ENCODE results near the gene SYNGR2.

Gene SYNGR2

GRCh38 chr17:78143214-78144146 lies 24.9 kb upstream of the SYNGR2 start:
- peaks cover 69 to 98% of the 10 kb centered on the region in 2 donors for H3K4me1 Mint-ChIP-seq
- peak overlapping the region; percentile 37 to 68 for H3K4me3 Mint-ChIP-seq
- DNase-seq, result no peak
- H3K36me3 Mint-ChIP-seq, result peaks cover 41 to 48% of the 10 kb centered on the region in 2 donors
- peak overlapping the region; percentile 98 for H3K27ac Mint-ChIP-seq
- no peaks in the 10 kb centered on the region for H3K27me3 Mint-ChIP-seq
- H3K9me3 Mint-ChIP-seq, result peaks cover under 1 to 2% of the 10 kb centered on the region in 2 donors
- ATAC-seq (replicated peaks), result no peak

GRCh38 chr17:78144147-78144719 lies 24.1 kb upstream of the SYNGR2 start:
- peak; percentile 3 to 4 for ATAC-seq (replicated peaks)
- H3K27ac Mint-ChIP-seq, result peak overlapping the region; percentile 98
- peaks cover 3 to 5% of the 10 kb centered on the region in 2 donors for H3K9me3 Mint-ChIP-seq
- no peaks in the 10 kb centered on the region for H3K27me3 Mint-ChIP-seq
- H3K4me1 Mint-ChIP-seq, result peaks cover 65 to 96% of the 10 kb centered on the region in 2 donors
- peaks cover 37 to 45% of the 10 kb centered on the region in 2 donors for H3K36me3 Mint-ChIP-seq
- H3K4me3 Mint-ChIP-seq, result peak overlapping the region; percentile 68 to 70
- DNase-seq, result no peak

GRCh38 chr17:78144736-78145641 lies 23.4 kb upstream of the SYNGR2 start:
- no peaks in the 10 kb centered on the region for H3K27me3 Mint-ChIP-seq
- peak overlapping the region; percentile 98 for H3K27ac Mint-ChIP-seq
- DNase-seq, result no peak
- peaks cover 33 to 40% of the 10 kb centered on the region in 2 donors for H3K36me3 Mint-ChIP-seq
- peak overlapping the region; percentile 68 to 70 for H3K4me3 Mint-ChIP-seq
- H3K4me1 Mint-ChIP-seq, result peaks cover 62 to 92% of the 10 kb centered on the region in 2 donors
- ATAC-seq (replicated peaks), result no peak
- peaks cover 3 to 5% of the 10 kb centered on the region in 2 donors for H3K9me3 Mint-ChIP-seq

- Mint-ChIP-seq H3K9me3 (peaks cover 3 to 5% of the 10 kb centered on the region in 2 donors), H3K36me3 (peaks cover 29 to 37% of the 10 kb centered on the region in 2 donors), H3K27me3 (no peaks in the 10 kb centered on the region), H3K4me1 (peaks cover 62 to 93% of the 10 kb centered on the region in 2 donors), H3K4me3 (peak overlapping the region; percentile 70 to 74), H3K27ac (peak overlapping the region; percentile 98)
- no peak for DNase-seq
- no peak for ATAC-seq (replicated peaks)
Measured at GRCh38 chr17:78146471-78146869, 21.9 kb upstream of the SYNGR2 start.

GRCh38 chr17:78146881-78147280 lies 21.5 kb upstream of the SYNGR2 start:
- no peak for DNase-seq
- peaks cover 60 to 93% of the 10 kb centered on the region in 2 donors for H3K4me1 Mint-ChIP-seq
- peak overlapping the region; percentile 70 to 74 for H3K4me3 Mint-ChIP-seq
- H3K9me3 Mint-ChIP-seq, result peaks cover 3 to 5% of the 10 kb centered on the region in 2 donors
- peaks cover 25 to 33% of the 10 kb centered on the region in 2 donors for H3K36me3 Mint-ChIP-seq
- ATAC-seq (replicated peaks), result no peak
- H3K27me3 Mint-ChIP-seq, result no peaks in the 10 kb centered on the region
- peak overlapping the region; percentile 98 for H3K27ac Mint-ChIP-seq

GRCh38 chr17:78147315-78147998 lies 20.9 kb upstream of the SYNGR2 start:
- peak overlapping the region; percentile 98 for H3K27ac Mint-ChIP-seq
- DNase-seq (peak; percentile 87), ATAC-seq (replicated peaks) (peak; percentile 73 to 79)
- H3K36me3 Mint-ChIP-seq, result peaks cover 20 to 27% of the 10 kb centered on the region in 2 donors
- H3K4me1 Mint-ChIP-seq, result peaks cover 54 to 93% of the 10 kb centered on the region in 2 donors
- H3K27me3 Mint-ChIP-seq, result no peaks in the 10 kb centered on the region
- H3K4me3 Mint-ChIP-seq, result peak overlapping the region; percentile 70 to 74
- H3K9me3 Mint-ChIP-seq, result peaks cover 3 to 5% of the 10 kb centered on the region in 2 donors

- ATAC-seq (replicated peaks), result no peak
- DNase-seq, result no peak
- peak overlapping the region; percentile 98 for H3K27ac Mint-ChIP-seq
Measured at GRCh38 chr17:78148286-78149016, 19.9 kb upstream of the SYNGR2 start.

GRCh38 chr17:78151514-78152008 lies 16.8 kb upstream of the SYNGR2 start:
- H3K36me3 Mint-ChIP-seq, result peaks cover 11 to 17% of the 10 kb centered on the region in 2 donors
- H3K9me3 Mint-ChIP-seq, result peaks cover 3 to 5% of the 10 kb centered on the region in 2 donors
- H3K27me3 Mint-ChIP-seq, result no peaks in the 10 kb centered on the region
- peak overlapping the region in 1 of 2 donors; percentile 63 for H3K4me3 Mint-ChIP-seq
- DNase-seq, result no peak
- H3K27ac Mint-ChIP-seq, result peak overlapping the region; percentile 98
- ATAC-seq (replicated peaks), result no peak
- H3K4me1 Mint-ChIP-seq, result peaks cover 44 to 82% of the 10 kb centered on the region in 2 donors

More at GRCh38 chr17:78148286-78149016, 19.9 kb upstream of the SYNGR2 start:
- H3K9me3 Mint-ChIP-seq, result peaks cover 3 to 5% of the 10 kb centered on the region in 2 donors
- H3K4me3 Mint-ChIP-seq, result peak overlapping the region; percentile 54 to 73
- peaks cover 52 to 93% of the 10 kb centered on the region in 2 donors for H3K4me1 Mint-ChIP-seq
- peaks cover 11 to 21% of the 10 kb centered on the region in 2 donors for H3K36me3 Mint-ChIP-seq
- H3K27me3 Mint-ChIP-seq, result no peaks in the 10 kb centered on the region

- peaks cover 13 to 19% of the 10 kb centered on the region in 2 donors for H3K36me3 Mint-ChIP-seq
Measured at GRCh38 chr17:78154903-78155811, 13.2 kb upstream of the SYNGR2 start.

GRCh38 chr17:78159575-78160158 lies 8.7 kb upstream of the SYNGR2 start:
- H3K27ac Mint-ChIP-seq, result peak overlapping the region; percentile 98
- peak; percentile 67 for DNase-seq

More at GRCh38 chr17:78154903-78155811, 13.2 kb upstream of the SYNGR2 start:
- peak; percentile 85 for DNase-seq
- H3K4me1 Mint-ChIP-seq, result peaks cover 42 to 86% of the 10 kb centered on the region in 2 donors
- H3K4me3 Mint-ChIP-seq, result peak overlapping the region; percentile 47 to 62
- peak overlapping the region; percentile 98 for H3K27ac Mint-ChIP-seq
- peak; percentile 73 to 77 for ATAC-seq (replicated peaks)
- no peaks in the 10 kb centered on the region for H3K9me3 Mint-ChIP-seq
- H3K27me3 Mint-ChIP-seq, result no peaks in the 10 kb centered on the region

GRCh38 chr17:78163881-78164747 lies 4.3 kb upstream of the SYNGR2 start:
- no peak overlapping the region for H3K27ac Mint-ChIP-seq
- no peaks in the 10 kb centered on the region for H3K9me3 Mint-ChIP-seq
- ATAC-seq (replicated peaks) (no peak), DNase-seq (no peak)
- peaks cover 37 to 82% of the 10 kb centered on the region in 2 donors for H3K4me1 Mint-ChIP-seq
- peak overlapping the region; percentile 44 to 70 for H3K4me3 Mint-ChIP-seq
- H3K36me3 Mint-ChIP-seq, result peaks cover 17 to 31% of the 10 kb centered on the region in 2 donors
- H3K27me3 Mint-ChIP-seq, result no peaks in the 10 kb centered on the region

More at GRCh38 chr17:78159575-78160158, 8.7 kb upstream of the SYNGR2 start:
- no peaks in the 10 kb centered on the region for H3K27me3 Mint-ChIP-seq
- peaks cover 45 to 84% of the 10 kb centered on the region in 2 donors for H3K4me1 Mint-ChIP-seq
- ATAC-seq (replicated peaks), result peak; percentile 71 to 73
- peak overlapping the region; percentile 66 to 76 for H3K4me3 Mint-ChIP-seq
- peaks cover 14 to 23% of the 10 kb centered on the region in 2 donors for H3K36me3 Mint-ChIP-seq
- H3K9me3 Mint-ChIP-seq, result no peaks in the 10 kb centered on the region

Data from stimulated activated naive B cell treated with anti-CD40 and anti-IgM and Interleukin-4, amounts not matched to agents 10 μg/mL and 1 μg/mL and 100 μg/mL, for 72 hours (primary cell).